ENCODE results near the gene COMT. TPM values are rescaled to one million over a fixed set of nuclear protein-coding genes. Genes with fewer than 3 reads are reported as not detected.
"Not testable (repeated sequence)": the region's sequence is repeated elsewhere in the genome, so short reads cannot be mapped to it uniquely, and the experiment has no call there.

Gene COMT
- 55.2 TPM for total RNA-seq

- no peak for DNase-seq
Measured at GRCh38 chr22:19941365-19942082, at the start of gene COMT, which contains the start of gene TXNRD2. TSS of gene COMT (plus strand) at chr22:19941772. CDS start at chr22:19962527, 20,755 bp downstream. TSS of gene TXNRD2 (minus strand) at chr22:19941818. CDS start at chr22:19941803, 15 bp downstream.

DNA sequence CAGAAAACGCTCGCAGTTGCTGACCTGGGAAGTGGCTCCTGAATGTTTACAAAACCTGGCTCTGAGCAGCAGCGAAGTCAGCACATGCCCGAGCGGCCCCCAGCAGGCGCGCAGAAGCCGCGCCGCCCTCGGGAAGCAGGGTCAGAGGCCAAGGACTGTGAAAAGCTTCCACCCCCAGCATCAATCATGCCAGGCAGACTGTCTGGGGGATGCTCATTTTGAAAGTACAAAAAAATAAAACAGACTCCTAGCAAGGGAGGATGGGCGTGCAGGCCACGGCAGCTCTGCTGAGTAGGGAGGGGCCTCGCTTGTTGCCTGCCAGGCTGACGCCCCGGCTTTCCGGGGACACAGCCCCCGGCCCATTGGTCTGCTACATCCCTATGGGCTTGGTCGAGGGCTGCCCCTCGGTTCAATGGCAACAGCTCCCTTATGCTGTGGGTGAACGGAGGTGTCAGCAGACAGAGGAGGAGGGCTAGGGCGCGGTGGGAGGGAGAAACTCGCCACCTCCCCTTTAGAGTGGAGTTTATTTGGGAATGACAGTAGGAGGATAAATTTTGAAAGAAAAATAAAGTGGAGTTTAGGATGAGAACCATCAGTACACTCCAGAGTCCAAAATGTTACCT is 49.2 kb upstream of the COMT start:
- no peak for DNase-seq

- DNase-seq, result no peak
Measured at GRCh38 chr22:19892925-19893324, 48.6 kb upstream of the COMT start.

- no peak for DNase-seq
Measured at GRCh38 chr22:19893363-19893762, 48.2 kb upstream of the COMT start.

- DNase-seq, result no peak
Measured at GRCh38 chr22:19895160-19895849, 46.3 kb upstream of the COMT start.

- no peak for DNase-seq
Measured at GRCh38 chr22:19896665-19897355, 44.8 kb upstream of the COMT start.

- DNase-seq, result no peak
Measured at GRCh38 chr22:19897726-19898125, 43.8 kb upstream of the COMT start.

DNA sequence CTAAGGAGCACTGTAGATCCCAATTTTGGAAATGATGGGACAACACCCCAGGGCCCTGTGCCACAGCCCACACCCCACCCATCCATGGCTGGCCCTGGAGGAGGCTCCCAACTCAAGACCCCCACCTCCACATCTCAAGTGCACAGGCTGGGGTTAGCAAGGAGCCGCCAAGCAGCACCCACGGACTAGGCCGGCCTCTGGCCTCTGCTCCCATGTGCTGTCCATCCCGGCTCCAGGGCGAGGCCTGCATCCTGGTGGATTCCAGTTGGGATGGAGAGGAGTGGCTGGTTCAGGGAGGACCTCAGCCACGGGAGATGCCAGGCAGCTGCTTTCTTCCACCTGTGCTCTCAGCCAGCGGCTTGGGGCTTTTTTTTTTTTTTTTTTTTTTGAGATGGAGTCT is 43.4 kb upstream of the COMT start:
- no peak for DNase-seq

DNA sequence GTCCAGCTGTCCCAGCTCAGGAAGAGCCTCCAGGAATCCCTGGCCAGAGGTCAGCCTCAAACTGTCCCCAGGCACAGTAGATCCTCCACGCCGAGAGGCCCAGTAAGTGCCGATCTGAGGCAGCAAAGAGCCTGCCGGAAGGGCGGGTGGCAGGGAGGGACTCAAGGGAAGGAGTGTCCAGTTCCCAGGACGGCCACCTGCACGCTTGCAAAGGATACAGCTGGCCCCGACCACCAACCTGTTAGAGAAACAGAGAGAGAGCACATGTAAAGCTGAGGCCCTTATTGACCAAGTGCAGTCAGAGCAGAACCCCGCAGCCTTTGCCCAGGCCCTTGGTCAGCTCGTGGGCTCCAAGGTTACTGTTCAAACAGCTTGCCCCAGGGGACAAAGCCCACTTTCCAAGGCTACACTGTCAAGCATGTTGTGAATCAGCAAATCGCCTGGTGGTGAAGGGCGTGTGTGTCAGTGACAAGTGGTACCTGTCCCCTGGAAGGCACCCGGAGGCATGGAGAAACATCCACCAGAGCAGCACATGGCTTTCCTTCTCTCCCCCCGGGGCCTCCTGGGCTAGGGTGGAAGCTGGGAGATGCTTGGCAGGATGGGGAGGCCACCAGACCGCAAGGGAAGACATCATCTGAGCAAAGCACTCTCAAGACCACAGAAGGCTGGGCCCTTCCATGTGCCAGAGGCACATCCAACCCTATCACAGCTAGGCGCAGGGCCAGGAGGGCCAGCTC is 42.6 kb upstream of the COMT start:
- DNase-seq, result no peak

GRCh38 chr22:19900707-19901436 is 40.7 kb upstream of the COMT start:
- DNase-seq, result no peak

- DNase-seq, result no peak
Measured at GRCh38 chr22:19901577-19902244, 39.9 kb upstream of the COMT start.

DNA sequence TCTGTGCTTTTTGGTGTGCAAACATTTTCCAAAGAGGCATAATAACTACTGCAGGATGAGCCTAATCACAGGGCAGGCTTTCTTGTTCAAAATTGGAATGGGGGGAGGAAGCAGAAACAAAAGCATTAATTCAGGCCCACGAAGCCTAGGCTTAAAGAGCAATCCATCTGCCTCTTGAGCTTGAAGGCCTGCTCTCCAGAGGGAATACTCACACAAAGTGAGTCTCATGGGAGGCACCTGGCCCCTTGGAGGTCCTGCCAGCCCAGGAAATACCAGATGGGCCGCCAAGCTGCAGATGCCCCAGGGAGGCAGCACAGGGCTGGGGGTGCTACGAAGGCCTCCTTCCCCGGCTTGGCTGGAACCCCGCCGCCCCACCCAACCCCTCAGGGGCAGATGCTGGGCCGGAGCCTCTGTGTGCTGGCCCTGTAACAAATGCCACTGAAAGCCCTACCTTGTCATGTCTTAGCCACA is 39.3 kb upstream of the COMT start:
- DNase-seq, result no peak

DNA sequence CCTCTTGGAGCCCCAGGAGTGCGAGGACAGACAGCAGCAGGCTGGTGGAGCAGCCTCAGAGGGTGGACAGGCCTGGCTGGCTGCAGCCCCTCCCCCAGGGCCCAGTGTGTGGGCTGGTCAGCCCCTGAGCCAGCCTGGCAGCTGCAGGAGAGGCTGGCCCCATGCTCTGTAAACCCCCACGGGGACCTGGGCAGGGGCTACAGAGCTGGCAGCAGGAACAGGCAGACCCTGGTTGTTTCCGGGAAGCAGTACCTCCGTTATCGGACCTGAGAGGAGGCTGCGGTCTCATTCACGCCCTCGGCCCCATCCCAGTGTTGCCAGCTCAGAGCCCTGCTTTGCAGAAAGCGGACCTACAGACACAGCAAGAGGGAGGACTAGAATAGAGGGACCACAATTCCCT is 38.5 kb upstream of the COMT start:
- no peak for DNase-seq

DNA sequence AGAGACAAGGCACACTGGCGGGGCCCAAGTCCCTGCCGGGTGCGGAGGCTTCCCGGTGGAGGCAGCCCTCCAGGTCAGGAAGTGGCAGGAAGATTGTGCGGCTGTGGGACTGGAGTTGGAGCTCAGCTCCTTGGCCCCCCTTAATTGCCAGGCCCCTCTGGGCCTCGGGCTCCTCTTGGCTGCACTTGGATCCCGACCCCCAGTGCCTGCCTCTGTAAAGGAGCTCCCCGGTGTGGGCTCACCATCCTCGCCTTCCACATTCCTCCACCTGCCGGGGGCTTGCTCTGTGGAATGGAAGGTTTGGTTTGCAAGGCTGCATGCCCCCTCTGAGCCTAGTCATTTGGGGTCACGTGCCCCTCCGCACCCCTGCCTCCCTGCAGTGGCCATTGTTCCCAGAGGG is 38.1 kb upstream of the COMT start:
- no peak for DNase-seq

DNA sequence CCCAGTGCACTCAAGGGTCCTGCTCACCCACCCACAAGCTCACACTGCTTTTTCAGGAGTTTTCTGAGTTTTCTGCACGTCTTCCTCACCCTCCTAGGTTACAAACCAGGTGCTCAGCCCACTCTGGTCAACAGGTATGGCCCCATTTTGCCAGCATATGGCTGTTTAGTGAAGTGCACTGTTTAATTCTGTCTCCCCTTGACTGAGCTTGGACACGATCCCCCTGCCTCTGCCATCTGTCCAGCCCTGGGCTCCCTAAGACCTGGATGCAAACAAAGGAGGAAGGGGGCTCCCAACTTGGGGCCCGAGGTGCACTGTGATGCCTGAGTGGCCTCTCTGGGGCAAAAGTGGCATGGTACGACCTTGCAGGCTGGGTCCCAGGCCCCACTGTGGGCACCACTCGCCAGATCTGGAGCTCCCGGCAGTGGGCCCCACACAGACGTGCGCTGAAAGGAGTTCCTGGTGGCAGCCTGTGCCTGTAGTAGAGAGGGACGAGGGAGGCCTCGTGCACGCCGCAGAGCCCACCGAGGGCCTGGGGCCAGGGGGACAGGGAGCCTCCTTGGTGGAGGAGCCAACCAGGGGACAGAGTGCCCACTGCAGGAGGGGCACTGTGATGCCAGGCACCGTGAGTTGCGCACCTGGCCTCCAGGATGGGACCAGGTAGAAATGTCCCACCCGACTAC is 37.3 kb upstream of the COMT start:
- DNase-seq, result no peak

DNA sequence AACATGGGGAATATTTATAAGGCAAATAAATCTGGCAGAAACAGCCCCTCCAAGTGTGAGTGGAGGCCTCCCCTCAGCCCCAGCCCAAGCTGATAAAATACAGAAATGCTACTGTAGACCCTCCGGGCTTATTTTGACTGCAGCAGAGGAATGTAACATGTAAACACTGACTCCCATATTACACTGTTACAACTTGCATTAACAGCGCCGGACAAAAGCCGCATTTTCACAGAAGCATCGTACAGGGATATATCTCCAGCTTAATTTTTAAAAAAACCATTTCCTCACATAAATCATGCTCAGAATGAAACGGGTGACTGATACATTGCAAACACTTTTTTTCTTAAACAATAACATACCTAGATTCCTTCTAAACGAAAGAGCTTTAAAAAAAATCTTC is 36.6 kb upstream of the COMT start:
- no peak for DNase-seq

DNA sequence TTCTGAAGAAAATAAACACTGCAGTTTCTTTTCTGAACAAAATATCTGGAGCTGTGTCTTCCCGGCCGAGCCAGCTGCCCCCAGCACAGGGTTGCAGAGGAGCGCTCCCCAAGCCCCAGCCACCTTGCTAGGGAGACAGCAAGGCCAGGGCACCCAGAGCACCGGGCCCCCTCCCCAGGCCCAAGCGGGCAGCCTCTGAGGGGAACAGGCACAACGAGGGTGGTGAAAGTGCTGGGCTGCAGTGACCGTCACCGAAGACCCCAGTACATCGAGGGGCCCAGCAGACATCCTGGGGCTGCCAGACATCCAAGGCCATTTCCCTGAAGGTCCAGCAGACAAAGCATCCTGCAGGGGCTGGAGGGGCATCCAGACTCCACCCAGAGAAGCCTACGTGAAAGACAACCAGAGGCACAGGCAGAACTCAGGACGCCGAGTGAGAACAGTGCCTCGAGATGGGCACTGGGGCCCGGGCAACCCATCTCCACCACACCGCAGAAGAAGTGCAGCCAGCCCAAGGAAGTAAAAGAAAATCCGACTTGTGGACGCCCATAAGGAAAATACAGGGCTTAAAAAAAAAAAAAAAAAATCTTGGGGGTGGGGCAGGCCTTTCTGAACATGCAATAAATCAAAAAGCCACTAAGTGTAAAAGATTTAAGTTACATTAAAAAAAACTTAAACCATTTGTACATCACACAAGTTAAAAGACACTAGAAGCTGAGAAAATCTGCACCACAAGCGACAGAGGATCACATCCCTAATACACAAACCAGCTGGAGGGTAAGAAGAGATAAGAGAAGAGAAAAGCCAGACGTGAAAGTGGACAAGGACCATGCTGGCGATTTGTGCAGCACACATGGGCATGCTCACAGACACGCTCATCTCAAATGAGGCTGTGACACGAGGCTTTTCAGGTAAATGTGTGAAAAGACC is 36.0 kb upstream of the COMT start:
- DNase-seq, result no peak

DNA sequence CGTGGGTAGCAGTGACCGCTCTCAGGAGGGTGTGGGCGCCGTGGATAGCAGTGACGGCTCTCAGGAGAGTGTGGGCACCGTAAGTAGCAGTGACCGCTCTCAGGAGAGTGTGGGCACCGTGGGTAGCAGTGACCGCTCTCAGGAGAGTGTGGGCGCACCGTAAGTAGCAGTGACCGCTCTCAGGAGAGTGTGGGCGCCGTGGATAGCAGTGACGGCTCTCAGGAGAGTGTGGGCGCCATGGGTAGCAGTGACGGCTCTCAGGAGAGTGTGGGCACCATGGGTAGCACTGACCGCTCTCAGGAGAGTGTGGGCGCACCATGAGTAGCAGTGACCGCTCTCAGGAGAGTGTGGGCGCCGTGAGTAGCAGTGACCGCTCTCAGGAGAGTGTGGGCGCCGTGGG is 34.7 kb upstream of the COMT start:
- not testable (repeated sequence) for DNase-seq

DNA sequence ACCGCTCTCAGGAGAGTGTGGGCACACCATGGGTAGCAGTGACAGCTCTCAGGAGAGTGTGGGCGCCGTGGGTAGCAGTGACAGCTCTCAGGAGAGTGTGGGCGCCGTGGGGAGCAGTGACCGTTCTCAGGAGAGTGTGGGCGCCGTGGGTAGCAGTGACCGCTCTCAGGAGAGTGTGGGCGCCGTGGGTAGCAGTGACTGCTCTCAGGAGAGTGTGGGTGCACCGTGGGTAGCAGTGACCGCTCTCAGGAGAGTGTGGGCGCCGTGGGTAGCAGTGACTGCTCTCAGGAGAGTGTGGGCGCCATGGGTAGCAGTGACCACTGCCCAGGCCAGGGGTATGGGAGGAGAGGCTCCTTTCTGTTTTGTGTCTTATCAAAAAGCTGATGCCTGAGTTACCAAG is 33.7 kb upstream of the COMT start:
- not testable (repeated sequence) for DNase-seq
